ENCODE data around the gene EOGT. TPM values are rescaled to one million over a fixed set of nuclear protein-coding genes. Genes with fewer than 3 reads are reported as not detected.

The EOGT gene
- total RNA-seq, 4 donors from 2014 or later: 44.1 to 73.0 (median 57.9) TPM

- intact Hi-C loops (cut with DNase I; ENCODE audit: low total_unique reads): no loop called here
- Histone ChIP-seq H3K27me3 (no peaks in the 10 kb centered on the region), H3K27ac (no peak overlapping the region), H3K4me1 (no peaks in the 10 kb centered on the region), H3K9me3 (no peaks in the 10 kb centered on the region), H3K36me3 (no peaks in the 10 kb centered on the region), H3K4me3 (no peak overlapping the region)
- TF ChIP-seq CTCF (IDR thresholded peaks at IDR 0.05) (no peak), POLR2A (IDR thresholded peaks at IDR 0.05) (no peak)
- no peak for DNase-seq
Measured at GRCh38 chr3:68977486-68978167, 35.9 kb downstream of the EOGT start.

GRCh38 chr3:68974711-68975110, 38.8 kb downstream of the EOGT start:
- H3K9me3 ChIP-seq: no peaks in the 10 kb centered on the region
- H3K4me1 ChIP-seq: no peaks in the 10 kb centered on the region
- no peaks in the 10 kb centered on the region for H3K36me3 ChIP-seq
- no peak for DNase-seq
- H3K27me3 ChIP-seq: no peaks in the 10 kb centered on the region
- no peak overlapping the region for H3K27ac ChIP-seq
- intact Hi-C loops (cut with DNase I; ENCODE audit: low total_unique reads): no loop called here
- TF ChIP-seq CTCF (IDR thresholded peaks at IDR 0.05) (no peak), POLR2A (IDR thresholded peaks at IDR 0.05) (no peak)
- H3K4me3 ChIP-seq: no peak overlapping the region

GRCh38 chr3:68973639-68974038, 39.8 kb downstream of the EOGT start:
- intact Hi-C loops (cut with DNase I; ENCODE audit: low total_unique reads): no loop called here
- TF ChIP-seq POLR2A (IDR thresholded peaks at IDR 0.05): no peak
- TF ChIP-seq CTCF (IDR thresholded peaks at IDR 0.05): no peak
- no peak for DNase-seq
- Histone ChIP-seq H3K27ac (no peak overlapping the region), H3K27me3 (no peaks in the 10 kb centered on the region), H3K4me1 (no peaks in the 10 kb centered on the region), H3K9me3 (no peaks in the 10 kb centered on the region), H3K4me3 (no peak overlapping the region), H3K36me3 (no peaks in the 10 kb centered on the region)

- Histone ChIP-seq H3K9me3 (no peaks in the 10 kb centered on the region), H3K27ac (no peak overlapping the region), H3K27me3 (no peaks in the 10 kb centered on the region), H3K4me1 (no peaks in the 10 kb centered on the region), H3K4me3 (no peak overlapping the region), H3K36me3 (no peaks in the 10 kb centered on the region)
- TF ChIP-seq POLR2A (IDR thresholded peaks at IDR 0.05) (no peak), CTCF (IDR thresholded peaks at IDR 0.05) (peak in 3 of 4 experiments; percentile 26 to 41 (median 31))
- DNase-seq: peak in 1 of 2 donors; percentile 16
- intact Hi-C loops (cut with DNase I; ENCODE audit: low total_unique reads): no loop called here
Measured at GRCh38 chr3:68972358-68972979, 41.0 kb downstream of the EOGT start.

GRCh38 chr3:68964694-68965093, 48.8 kb downstream of the EOGT start:
- H3K27me3 ChIP-seq: no peaks in the 10 kb centered on the region
- H3K27ac ChIP-seq: no peak overlapping the region
- H3K9me3 ChIP-seq: no peaks in the 10 kb centered on the region
- no peak for DNase-seq
- no peaks in the 10 kb centered on the region for H3K36me3 ChIP-seq
- no peak overlapping the region for H3K4me3 ChIP-seq
- TF ChIP-seq CTCF (IDR thresholded peaks at IDR 0.05) (no peak), POLR2A (IDR thresholded peaks at IDR 0.05) (no peak)
- H3K4me1 ChIP-seq: no peaks in the 10 kb centered on the region
- intact Hi-C loops (cut with DNase I; ENCODE audit: low total_unique reads): no loop called here
